ENCODE results near the gene C2.

- no peak for TF ChIP-seq CTCF (IDR thresholded peaks at IDR 0.05)
- no peak for TF ChIP-seq EZH2 (IDR thresholded peaks at IDR 0.05; ENCODE audit: borderline replicate concordance, insufficient read depth, low read depth, low read length, poor library complexity, severe bottlenecking)
These were observed 12.2 kb upstream of the C2 start for GRCh38 chr6:31915351-31915750.

Data from B cell (primary cell).